ENCODE measurements around the gene TMEM200C. TPM values are rescaled to one million over a fixed set of nuclear protein-coding genes. Genes with fewer than 3 reads are reported as not detected.

The TMEM200C gene
- total and polyA plus RNA-seq, 10 of the 15 experiments (the other 5 are each of a cell fraction or from before 2014, with no cell fraction given), result not detected

- WGBS (ENCODE audit: insufficient coverage, insufficient replicate concordance, low lambda C conversion rate, missing lambda C conversion rate), result 0% methylated on average over 1 of the region's 1 CpG
- ChIA-PET POLR2A (no interaction called here), CTCF (interaction anchor here (1.2 to 1.3 kb wide), 2 partner anchors 12 to 651 kb away, joined by 4 read pairs; no protein-coding TSS in a partner anchor), SMC1A (ENCODE audit: uncharacterized antibody, unreplicated experiment) (no interaction called here), RAD21 (ENCODE audit: unreplicated experiment) (no interaction called here)
- Histone ChIP-seq H3K4me3 (no peak overlapping the region), H3K9me3 (replicated peaks; ENCODE audit: control insufficient read depth, insufficient read depth, low read length) (no peaks in the 10 kb centered on the region), H3K4me1 (ENCODE audit: control insufficient read depth, insufficient read depth, low read length) (no peaks in the 10 kb centered on the region), H3K27ac (ENCODE audit: control insufficient read depth, insufficient read depth) (no peak overlapping the region), H4K20me1 (ENCODE audit: control insufficient read depth, insufficient read depth) (no peaks in the 10 kb centered on the region), H3K36me3 (ENCODE audit: control insufficient read depth in 2 of 2, insufficient read depth in 2 of 2, low read length in 1 of 2) (no peaks in the 10 kb centered on the region), H3K79me2 (ENCODE audit: control insufficient read depth, insufficient read depth, low read length) (no peaks in the 10 kb centered on the region), H2AFZ (ENCODE audit: control insufficient read depth, low read depth, low read length) (no peak overlapping the region), H3K9ac (ENCODE audit: control insufficient read depth, insufficient read depth, low read length) (no peak overlapping the region), H3K27me3 (replicated peaks in 1 of 2; ENCODE audit: control insufficient read depth in 2 of 2, insufficient read depth in 2 of 2, low read length in 1 of 2) (no peaks in the 10 kb centered on the region), H3K4me2 (ENCODE audit: control insufficient read depth, insufficient read depth) (no peak overlapping the region)
- ATAC-seq, result no peak
- DNase-seq (ENCODE audit: low read depth, low spot score), result no peak
- TF ChIP-seq JUNB (IDR thresholded peaks at IDR 0.05) (no peak), JUND (IDR thresholded peaks at IDR 0.05; ENCODE audit: low read depth, low read length) (no peak), RCOR1 (conservative IDR thresholded peaks at IDR 0.05; ENCODE audit: low read depth, low read length) (no peak), TCF12 (IDR thresholded peaks at IDR 0.05; ENCODE audit: low read depth, low read length) (no peak), BCLAF1 (IDR thresholded peaks at IDR 0.05) (no peak), FOXM1 (IDR thresholded peaks at IDR 0.05; ENCODE audit: low read depth, low read length) (no peak)
- TF ChIP-seq, protein P1, sequence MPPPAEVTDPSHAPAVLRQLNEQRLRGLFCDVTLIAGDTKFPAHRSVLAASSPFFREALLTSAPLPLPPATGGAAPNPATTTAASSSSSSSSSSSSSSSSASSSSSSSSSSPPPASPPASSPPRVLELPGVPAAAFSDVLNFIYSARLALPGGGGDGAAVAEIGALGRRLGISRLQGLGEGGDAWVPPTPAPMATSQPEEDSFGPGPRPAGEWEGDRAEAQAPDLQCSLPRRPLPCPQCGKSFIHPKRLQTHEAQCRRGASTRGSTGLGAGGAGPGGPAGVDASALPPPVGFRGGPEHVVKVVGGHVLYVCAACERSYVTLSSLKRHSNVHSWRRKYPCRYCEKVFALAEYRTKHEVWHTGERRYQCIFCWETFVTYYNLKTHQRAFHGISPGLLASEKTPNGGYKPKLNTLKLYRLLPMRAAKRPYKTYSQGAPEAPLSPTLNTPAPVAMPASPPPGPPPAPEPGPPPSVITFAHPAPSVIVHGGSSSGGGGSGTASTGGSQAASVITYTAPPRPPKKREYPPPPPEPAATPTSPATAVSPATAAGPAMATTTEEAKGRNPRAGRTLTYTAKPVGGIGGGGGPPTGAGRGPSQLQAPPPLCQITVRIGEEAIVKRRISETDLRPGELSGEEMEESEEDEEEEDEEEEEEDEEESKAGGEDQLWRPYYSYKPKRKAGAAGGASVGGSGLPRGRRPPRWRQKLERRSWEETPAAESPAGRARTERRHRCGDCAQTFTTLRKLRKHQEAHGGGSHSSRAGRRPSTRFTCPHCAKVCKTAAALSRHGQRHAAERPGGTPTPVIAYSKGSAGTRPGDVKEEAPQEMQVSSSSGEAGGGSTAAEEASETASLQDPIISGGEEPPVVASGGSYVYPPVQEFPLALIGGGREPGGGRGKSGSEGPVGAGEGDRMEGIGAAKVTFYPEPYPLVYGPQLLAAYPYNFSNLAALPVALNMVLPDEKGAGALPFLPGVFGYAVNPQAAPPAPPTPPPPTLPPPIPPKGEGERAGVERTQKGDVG (CRISPR knock-in tag; IDR thresholded peaks at IDR 0.05), result no peak
- FAIRE-seq, result no peak
- intact Hi-C loops (cut with micrococcal nuclease; ENCODE audit: unreplicated experiment) (no loop called here), in situ Hi-C loops (cut with MboI) (loop anchor here (5.0 kb wide), 1 partner anchor 651 kb away; no protein-coding TSS in a partner anchor)
- BruUV-seq (replicated peaks), result no TSS peak
Measured at GRCh38 chr18:5871426-5871825, 23.9 kb downstream of the TMEM200C start.

Measured in GM12878 (cell line).